Stimulated activated CD8-positive, alpha-beta memory T cell treated with anti-CD3 and anti-CD28 coated beads, Interleukin-15, amount 100 ng/mL, for 24 hours (primary cell): ENCODE results near the gene PLAU.
A peak's percentile ranks its signal among the peaks of the same experiment; 100 is the strongest.
"Not testable (repeated sequence)": the region's sequence is repeated elsewhere in the genome, so short reads cannot be mapped to it uniquely, and the experiment has no call there.

Source experiments
- DNase-seq: peaks from one replicate; pipeline ENCODE4 v3.0.0-alpha.2; 2020; ENCODE audit warnings: low read depth

The PLAU gene

GRCh38 chr10:73922007-73922863 is 11.3 kb downstream of the PLAU start:
- DNase-seq, result no peak

GRCh38 chr10:73922864-73923133 is 11.9 kb downstream of the PLAU start:
- no peak for DNase-seq

DNA sequence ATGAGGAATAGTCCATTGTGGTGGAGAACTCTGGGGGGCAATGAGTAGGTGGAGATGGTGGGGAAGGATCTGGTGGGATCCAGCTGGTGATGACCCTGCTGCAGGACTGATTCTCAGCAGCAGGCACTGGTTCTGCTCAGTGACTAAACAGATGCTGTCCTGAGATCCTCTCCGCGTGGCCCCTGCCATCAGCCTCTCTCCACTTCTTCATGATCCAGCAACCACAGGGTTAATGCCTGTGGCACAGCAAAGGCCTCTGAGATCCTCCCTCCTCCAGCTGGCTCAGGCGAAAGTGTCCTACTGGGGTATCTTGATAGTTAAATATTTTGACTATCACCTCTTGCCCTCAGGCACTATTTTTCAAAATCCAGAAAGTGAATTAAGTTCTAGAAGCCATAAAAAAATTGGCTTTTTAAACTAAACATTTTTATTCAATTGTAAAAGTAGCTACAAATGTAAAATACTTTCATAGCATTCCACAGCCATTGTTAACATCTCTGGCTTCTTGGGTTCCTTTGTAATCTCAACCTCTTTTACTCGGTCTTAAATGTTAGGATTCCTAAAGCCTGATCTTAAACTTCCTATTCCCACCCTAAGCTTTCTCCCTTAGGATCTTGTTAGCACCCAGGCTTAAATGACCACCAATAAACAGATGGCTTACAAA is 13.1 kb downstream of the PLAU start:
- DNase-seq, result no peak

- DNase-seq, result no peak
Observed at GRCh38 chr10:73924935-73925334, 14.0 kb downstream of the PLAU start.

- DNase-seq, result no peak
Observed at GRCh38 chr10:73925539-73925938, 14.6 kb downstream of the PLAU start.

- no peak for DNase-seq
Observed at GRCh38 chr10:73926152-73926764, 15.3 kb downstream of the PLAU start.

DNA sequence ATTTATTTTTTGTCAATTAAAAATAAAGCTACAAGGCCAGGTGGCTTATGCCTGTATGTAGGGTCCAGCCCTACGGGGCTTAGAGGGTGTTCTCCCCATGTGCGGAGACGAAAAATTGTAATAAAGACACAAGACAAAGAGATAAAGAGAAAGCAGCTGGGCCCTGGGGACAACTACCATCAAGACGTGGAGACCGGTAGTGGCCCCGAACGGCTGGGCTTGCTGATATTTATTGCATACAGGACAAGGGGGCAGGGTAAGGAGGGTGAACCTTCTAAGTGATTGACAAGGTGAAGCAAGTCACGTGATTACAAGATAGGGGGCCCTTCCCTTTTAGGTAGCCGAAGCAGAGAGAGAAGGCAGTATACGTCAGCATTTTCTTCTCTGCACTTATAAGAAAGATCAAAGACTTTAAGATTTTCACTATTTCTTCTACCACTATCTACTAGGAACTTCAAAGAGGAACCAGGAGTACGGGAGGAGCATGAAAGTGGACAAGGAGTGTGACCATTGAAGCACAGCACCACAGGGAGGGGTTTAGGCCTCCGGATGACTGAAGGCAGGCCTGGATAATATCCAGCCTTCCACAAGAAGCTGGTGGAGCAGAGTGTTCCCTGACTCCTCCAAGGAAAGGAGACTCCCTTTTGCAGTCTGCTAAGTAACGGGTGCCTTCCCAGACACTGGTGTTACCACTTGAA is 19.8 kb downstream of the PLAU start:
- DNase-seq, result not testable (repeated sequence)

DNA sequence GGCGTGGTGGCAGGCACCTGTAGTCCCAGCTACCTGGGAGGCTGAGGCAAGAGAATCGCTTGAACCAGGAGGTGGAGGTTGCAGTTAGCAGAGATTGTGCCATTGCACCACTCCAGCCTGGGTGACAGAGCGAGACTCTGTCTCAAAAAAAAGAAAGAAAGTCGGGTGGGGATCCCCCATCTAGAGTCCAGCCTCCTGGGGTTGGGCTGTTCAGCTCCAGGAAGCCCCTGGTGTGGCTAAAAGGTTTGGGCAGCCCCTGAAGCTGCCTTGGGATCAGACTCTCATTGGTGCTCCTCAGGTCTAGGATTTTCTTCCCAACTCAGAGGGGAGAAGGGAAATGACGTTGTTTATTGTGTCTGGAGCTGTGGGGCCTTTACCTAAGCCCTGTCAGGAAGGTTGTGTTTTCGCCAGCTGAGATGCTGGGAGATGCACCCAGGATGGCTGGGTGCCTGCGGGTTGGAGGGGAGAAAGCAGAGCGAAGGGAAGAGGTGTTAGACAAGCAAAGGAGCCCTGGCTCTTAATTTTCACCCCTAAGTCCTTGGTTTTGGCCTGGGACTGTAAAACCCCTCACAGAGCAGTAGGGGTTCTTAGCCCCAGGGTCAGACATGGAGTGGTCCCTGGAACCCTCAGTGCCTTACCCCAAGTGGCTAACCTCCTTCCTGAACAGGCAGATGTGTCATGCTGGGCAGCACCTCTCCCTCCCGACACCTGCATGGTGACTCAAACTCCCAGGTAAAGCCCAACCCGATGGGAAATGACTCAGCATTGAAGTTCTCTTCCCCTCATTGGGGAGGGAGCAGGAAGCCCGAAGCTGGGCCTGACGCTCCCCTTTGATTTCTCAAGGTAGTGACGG is 21.1 kb downstream of the PLAU start:
- DNase-seq, result no peak

GRCh38 chr10:73932620-73933112 is 21.7 kb downstream of the PLAU start:
- no peak for DNase-seq

- no peak for DNase-seq
Observed at GRCh38 chr10:73934074-73934473, 23.1 kb downstream of the PLAU start.

- no peak for DNase-seq
Observed at GRCh38 chr10:73935895-73936294, 25.0 kb downstream of the PLAU start.

DNA sequence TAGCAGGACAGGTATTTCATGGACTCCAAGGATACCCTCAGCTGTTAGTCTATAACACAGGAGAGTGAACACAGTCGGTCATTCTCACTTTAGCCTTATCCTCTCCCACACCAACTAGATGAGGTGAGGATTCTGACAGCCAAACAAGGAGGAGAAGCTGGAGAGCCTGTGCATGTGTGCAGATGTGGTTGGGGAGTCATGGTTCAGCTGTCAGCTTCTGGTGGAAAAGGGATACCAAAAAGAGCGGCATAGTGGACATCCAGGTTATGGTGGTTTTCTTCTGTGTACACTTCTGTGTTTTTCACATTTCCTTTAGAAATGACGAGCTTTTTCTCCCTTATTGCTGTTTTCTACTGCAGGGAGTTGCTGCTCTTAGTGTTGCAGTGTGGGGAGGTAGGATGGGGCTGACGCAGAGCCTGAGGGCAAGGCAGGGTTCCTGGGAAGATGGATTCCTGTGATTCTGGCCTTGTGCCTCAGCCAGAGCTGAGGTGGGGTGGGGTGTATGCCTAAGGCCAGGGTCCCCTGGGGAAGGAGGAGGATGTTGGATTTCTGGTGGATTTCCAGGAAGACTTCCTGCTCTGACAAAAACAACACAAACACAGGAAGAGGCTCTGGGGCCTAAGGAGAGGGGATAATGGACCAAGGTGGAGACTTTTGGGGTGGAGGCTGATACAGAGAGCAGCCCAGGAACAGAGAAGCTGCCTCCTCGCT is 26.6 kb downstream of the PLAU start:
- no peak for DNase-seq

DNA sequence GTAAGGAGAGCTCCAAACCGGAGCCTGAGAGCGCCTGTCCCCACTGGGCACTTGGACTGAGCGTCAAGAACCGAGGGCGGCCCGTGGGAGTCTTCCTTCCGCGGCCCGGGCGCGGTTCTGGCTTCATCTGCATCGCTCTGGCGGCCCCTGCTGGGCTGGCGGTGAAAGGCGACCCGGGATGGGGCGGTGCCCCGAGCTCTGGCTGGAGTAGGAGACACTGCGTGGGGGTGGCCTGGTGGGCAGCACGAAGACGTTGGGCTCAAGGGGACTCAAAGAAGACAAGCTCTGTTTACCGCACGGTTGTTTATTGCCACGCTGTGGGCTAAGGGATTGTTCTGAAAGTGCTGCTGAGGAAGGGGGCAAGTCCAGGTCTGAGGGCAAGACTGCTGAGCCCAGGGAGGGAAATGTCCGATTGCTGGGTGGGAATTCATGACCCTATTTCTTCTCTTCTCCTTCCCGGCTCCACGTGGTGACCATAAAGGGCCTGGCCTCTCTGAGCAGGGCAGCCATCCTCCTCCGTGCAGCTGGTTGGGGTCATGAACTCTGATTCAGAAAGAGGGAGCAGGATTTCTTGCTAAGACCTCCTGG is 29.8 kb downstream of the PLAU start:
- peak; percentile 61 for DNase-seq

DNA sequence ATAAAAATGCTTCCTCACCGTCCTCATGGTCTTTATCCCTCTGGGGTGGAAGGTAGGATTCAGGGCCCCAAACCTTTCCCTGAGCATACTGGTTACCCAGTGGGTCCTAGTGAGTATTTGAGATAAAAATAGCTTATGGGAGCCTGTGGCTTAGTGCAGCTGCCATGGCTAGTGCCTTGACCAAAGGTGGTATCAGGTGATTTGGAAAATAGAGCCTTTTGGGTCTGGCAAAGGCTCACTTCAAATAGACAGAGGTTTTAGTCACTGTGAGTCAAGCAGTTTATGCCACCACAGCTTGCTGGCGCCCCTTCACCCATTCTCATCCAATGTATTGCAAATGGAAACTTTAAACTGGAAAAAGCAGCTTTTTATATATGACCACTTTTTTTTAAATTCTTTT is 30.4 kb downstream of the PLAU start:
- no peak for DNase-seq

DNA sequence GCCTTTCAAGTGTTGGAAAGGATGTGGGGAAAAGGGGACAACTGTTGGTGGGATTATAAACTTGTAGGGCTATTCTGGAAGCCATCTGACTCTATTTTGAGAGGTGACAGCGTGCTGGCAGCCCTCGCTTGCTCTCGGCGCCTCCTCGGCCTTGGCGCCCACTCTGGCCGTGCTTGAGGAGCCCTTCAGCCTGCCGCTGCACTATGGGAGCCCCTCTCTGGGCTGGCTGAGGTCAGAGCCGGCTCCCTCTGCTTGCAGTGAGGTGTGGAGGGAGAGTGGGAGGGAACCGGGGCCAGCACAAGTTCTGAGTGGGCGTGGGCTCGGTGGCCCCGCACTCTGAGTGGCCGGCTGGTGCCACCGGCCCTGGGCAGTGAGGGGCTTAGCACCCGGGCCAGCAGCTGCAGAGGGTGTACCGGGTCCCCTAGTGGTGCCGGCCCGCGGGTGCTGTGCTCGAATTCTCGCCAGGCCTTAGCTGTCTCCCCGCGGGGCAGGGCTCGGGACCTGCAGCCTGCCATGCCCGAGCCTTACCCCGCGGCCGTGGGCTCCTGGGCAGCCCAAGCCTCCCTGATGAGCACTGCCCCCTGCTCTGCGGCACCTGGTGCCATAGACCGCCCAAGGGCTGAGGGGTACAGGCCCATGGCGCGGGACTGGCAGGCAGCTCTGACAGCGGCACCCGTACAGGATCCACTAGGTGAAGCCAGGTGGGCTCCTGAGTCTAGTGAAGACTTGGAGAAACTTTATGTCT is 33.6 kb downstream of the PLAU start:
- no peak for DNase-seq

DNA sequence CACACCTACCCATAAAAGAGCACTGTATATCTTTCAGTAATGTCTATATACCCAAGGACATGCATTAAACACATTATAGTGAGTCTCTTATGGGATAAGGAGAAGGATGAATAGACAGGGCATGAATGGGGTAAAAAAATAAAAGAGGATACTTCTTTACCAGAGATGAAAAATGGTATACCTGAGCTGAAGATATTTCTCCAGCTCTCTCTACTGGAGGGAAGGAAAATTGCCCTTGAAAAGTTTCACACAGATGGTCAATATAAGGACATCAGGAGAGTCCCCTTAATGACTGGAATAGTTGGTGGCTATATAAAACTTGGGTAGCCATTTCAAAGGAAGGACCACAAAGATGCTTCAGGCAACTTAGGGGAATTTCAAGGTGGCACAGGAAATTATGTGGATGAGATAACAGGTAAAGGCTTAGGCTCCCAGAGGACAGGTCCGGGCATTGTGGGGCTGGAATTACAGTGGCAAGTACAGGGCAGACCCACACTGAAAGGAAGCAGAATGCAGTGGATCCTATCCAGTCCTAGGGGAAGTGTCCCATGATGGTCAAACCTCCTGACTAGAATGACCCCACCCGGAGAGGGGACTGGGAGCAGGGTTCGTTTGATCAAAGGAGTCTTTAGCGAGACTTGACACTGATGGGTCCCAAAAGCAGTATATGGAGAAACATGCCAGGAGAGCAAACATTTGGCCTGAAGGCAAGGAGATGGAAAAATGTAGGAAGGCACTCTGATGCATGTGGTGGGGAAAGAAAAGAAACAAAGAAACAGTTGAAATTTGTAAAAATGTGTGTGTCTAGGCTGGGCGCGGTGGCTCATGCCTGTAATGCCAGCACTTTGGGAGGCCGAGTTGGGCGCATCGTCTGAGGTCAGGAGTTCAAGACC is 35.6 kb downstream of the PLAU start:
- no peak for DNase-seq

- DNase-seq, result no peak
Observed at GRCh38 chr10:73948947-73949633, 38.2 kb downstream of the PLAU start.
